Neutrophil (primary cell): ENCODE results near the gene OAT.

ENCODE experiments used
- H3K27ac ChIP-seq: fragments of 200-600 bp; sonication (generic); 2 replicates; pipeline ENCODE4 v1.5.1; 2016; ENCODE audit warnings: mild to moderate bottlenecking, moderate library complexity
- H3K27me3 ChIP-seq: fragments of 200-600 bp; sonication (generic); 2 replicates; pipeline ENCODE4 v1.6.0; 2016; ENCODE audit warnings: mild to moderate bottlenecking
- H3K36me3 ChIP-seq: fragments of 200-600 bp; sonication (generic); 2 replicates; pipeline ENCODE4 v1.5.1; 2017
- H3K4me1 ChIP-seq, 2 experiments: fragments of 200-600 bp in 1 of 2; sonication (generic) in 1 of 2; 1 replicate in 1 of 2; 2 replicates in 1 of 2; pipeline versions ENCODE4 v1.5.1 to v1.6.1; 2013 to 2016; ENCODE audit warnings: low read depth in 1 of 2, low read length in 1 of 2, mild to moderate bottlenecking in 1 of 2, moderate library complexity in 1 of 2; ENCODE audit not compliant: control insufficient read depth in 1 of 2, insufficient read depth in 1 of 2
- H3K4me3 ChIP-seq, 2 experiments: fragments of 200-600 bp in 1 of 2; sonication (generic) in 1 of 2; 1 replicate in 1 of 2; 2 replicates in 1 of 2; pipeline ENCODE4 v1.5.1; 2013 to 2016; ENCODE audit warnings: low read depth in 1 of 2, low read length in 1 of 2, mild to moderate bottlenecking in 1 of 2, moderate library complexity in 1 of 2
- H3K9me3 ChIP-seq: fragments of 200-600 bp; sonication (generic); 2 replicates; pipeline ENCODE4 v1.5.1; 2016
- TF ChIP-seq, protein P1 (sequence below): fragments of 200-600 bp; sonication (generic); IDR thresholded peaks from 2 replicates; pipeline ENCODE4 v1.5.1; 2016; ENCODE audit warnings: antibody characterized with exemption

OAT gene

DNA sequence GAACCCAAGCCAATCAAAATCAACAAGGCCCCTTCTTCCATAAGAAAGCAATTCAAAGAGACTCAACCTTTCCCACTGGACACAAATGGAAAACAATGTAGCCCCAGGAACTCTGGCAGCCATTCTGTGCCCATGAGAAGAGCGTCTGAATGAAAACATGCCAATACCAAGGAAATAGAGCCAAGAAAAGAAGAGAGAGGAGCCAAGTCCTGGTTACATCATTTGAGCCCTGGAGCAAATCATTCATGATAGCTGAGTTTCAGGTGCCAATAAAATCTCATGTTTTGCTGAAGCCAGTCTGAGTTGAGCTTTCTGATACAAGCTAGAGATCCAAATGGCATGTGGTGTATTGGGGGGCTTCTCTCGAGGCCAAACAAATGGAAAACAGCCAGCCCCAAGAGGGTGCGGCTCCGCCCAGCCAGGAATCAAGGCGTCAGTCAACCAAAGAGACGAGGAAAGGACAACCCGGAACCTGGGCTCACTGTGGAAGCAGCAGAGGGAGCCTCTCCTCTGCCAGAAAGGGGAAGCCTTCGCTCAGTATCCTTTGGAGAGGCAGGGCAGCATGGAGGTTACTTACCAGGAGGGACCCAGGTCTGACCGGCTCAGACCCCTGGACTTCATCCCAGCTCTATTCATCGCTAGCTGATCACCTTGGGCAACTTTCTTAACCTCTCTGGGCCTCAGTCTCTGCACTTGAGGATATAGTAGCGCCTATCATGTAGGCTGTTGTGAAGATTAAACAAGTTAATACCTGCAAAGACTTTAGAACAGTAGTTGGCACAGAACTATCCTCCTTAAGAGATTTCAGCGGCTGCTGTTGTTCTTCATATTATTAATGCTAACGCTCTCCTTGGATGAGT lies 61.8 kb downstream of the OAT start:
- no peak overlapping the region for H3K4me3 ChIP-seq
- H3K36me3 ChIP-seq = no peaks in the 10 kb centered on the region
- H3K27ac ChIP-seq = no peak overlapping the region
- H3K27me3 ChIP-seq = peaks cover 26% of the 10 kb centered on the region
- TF ChIP-seq, protein P1, sequence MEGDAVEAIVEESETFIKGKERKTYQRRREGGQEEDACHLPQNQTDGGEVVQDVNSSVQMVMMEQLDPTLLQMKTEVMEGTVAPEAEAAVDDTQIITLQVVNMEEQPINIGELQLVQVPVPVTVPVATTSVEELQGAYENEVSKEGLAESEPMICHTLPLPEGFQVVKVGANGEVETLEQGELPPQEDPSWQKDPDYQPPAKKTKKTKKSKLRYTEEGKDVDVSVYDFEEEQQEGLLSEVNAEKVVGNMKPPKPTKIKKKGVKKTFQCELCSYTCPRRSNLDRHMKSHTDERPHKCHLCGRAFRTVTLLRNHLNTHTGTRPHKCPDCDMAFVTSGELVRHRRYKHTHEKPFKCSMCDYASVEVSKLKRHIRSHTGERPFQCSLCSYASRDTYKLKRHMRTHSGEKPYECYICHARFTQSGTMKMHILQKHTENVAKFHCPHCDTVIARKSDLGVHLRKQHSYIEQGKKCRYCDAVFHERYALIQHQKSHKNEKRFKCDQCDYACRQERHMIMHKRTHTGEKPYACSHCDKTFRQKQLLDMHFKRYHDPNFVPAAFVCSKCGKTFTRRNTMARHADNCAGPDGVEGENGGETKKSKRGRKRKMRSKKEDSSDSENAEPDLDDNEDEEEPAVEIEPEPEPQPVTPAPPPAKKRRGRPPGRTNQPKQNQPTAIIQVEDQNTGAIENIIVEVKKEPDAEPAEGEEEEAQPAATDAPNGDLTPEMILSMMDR = no peak
- no peaks in the 10 kb centered on the region for H3K9me3 ChIP-seq
- no peaks in the 10 kb centered on the region for H3K4me1 ChIP-seq

DNA sequence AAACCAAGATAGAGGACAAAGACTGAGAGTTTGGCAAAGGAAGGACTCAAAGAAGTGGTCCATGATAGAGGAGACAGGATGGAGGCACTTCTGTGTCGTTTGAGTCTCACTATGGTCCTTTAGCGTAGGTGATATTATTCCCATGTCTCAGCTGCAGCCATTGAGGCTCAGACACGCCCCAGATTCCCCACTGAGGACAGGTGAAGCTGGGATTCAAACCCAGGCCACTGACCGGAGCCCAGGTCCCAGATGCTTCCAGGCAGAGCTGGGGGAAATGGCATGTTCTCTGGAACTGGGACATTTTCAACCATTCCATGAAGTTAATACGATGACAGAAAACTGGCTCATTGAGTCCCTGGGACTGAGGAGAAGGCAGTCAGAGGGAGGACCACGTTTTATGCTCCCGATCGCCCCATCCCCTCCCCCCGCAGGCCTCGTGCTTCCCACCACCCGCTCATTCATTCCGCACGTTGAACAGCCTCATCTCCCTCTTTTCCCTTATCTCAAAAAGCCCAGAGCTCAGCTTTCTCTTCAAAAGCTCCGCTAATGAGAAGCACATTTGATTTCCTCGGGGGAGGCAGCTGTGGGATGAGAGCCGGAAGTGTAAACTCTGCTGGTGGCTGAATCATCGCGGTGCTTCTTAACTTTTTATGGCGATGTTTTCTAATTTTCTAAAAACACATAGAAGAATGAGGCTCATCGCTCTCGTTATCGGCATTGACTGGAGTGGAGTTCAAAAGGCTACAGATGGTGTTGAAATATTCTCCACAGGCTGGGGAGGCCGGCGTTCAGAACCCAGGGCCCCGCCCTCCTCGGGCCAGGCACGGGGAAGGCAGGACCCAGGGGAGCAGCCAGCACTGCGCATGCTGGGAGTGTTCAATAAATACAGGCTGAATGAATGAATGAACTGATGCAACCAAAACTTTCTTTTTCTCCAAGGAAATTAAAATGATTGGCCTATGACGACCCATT lies 64.0 kb downstream of the OAT start:
- peak overlapping the region; percentile 26 to 42 for H3K4me3 ChIP-seq
- no peaks in the 10 kb centered on the region for H3K4me1 ChIP-seq
- H3K36me3 ChIP-seq = no peaks in the 10 kb centered on the region
- TF ChIP-seq, protein P1 = no peak
- H3K9me3 ChIP-seq = no peaks in the 10 kb centered on the region
- no peak overlapping the region for H3K27ac ChIP-seq
- peaks cover 26% of the 10 kb centered on the region for H3K27me3 ChIP-seq

DNA sequence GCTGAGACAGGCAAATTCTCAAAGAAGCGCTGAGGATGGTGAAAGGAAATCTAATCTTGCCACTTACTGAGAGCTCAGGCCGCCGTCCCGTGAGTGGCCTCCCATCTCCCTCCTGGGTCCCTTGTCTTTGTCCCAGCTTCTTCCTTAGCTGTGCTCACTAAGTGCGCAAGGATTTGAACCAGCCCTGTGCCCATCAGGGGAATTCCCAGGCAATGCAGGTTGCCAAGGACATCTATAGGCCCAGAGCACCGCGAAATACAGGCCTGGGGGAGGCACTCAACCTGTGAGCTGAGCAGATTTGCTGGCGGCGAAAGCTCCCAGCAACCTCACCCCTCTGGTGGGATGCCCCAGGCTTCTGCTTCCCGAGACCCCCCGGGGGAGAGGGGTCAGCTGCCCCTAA lies 64.8 kb downstream of the OAT start:
- Histone ChIP-seq H3K4me3 (no peak overlapping the region), H3K9me3 (no peaks in the 10 kb centered on the region), H3K4me1 (no peaks in the 10 kb centered on the region), H3K27me3 (peaks cover 26% of the 10 kb centered on the region), H3K27ac (no peak overlapping the region), H3K36me3 (no peaks in the 10 kb centered on the region)
- TF ChIP-seq, protein P1 = no peak

DNA sequence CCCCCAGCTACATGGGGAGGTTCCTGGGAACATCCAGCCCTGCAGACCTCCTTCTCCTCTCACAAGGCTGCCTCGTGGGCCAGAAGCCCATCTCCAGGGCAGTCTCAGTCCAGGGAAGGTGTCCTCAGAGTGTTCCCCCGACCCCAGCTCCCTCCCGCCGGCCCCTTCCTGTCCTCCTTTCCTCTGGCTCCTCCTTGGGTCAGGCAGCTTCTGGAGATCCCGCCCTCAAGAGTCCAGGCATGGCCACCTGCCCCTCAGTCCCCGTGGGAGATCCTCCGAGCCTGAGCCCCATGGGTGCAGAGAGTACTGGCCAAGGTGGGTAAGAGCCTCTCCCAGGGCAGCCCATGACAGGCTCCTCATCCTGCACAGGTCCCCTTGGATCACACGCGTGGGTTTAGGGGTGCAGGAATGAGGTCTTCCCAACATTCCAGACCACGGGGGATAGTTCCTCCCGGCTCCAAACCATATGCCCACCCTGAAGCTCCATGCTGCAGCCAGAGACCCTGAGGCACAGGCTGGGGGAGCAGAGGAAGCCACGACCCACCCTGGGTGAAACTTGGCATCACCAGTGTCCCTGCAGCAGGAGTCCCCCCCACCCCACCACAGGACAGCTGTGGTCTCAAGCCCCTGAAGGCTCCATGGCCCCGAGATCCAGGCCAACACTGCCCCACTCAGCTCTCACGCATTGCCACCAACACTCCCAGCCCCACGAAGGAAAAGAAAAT lies 65.5 kb downstream of the OAT start:
- Histone ChIP-seq H3K4me3 (no peak overlapping the region), H3K27me3 (peaks cover 26% of the 10 kb centered on the region), H3K27ac (no peak overlapping the region), H3K36me3 (no peaks in the 10 kb centered on the region), H3K9me3 (no peaks in the 10 kb centered on the region), H3K4me1 (no peaks in the 10 kb centered on the region)
- TF ChIP-seq, protein P1 = no peak

DNA sequence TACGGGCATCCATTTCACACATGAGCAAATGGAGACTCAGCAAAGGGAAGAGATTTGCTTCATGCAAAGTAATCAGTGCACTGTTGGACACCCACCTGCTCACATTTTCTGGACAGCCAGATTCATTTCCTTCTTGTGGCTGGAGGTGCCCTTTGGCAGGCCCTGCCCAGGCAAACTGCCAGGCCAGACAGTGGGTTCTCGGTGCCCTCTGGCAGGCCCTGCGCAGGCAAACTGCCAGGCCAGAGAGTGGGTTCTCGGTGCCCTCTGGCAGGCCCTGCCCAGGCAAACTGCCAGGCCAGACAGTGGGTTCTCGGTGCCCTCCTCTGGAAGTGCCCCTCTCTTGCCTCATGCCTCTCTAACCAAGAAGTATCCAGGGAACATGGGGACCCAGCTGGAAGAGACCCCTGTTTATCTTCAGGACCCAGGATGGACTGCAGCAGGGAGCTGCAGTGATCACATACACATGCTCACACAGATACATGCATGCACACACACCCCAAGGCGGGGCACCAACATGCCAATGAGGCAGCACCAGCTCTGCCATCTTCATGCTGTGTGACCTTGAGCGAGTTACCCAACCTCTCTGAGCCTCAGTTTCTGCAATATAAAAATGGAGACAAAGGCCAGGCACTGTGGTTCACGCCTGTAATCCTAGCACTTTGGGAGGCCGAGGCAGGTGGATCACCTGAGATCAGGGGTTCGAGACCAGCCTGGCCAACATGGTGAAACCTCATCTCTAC lies 67.1 kb downstream of the OAT start:
- TF ChIP-seq, protein P1 = no peak
- Histone ChIP-seq H3K27me3 (peaks cover 26% of the 10 kb centered on the region), H3K27ac (no peak overlapping the region), H3K9me3 (no peaks in the 10 kb centered on the region), H3K36me3 (no peaks in the 10 kb centered on the region), H3K4me3 (no peak overlapping the region), H3K4me1 (no peaks in the 10 kb centered on the region)
